ENCODE measurements around the gene WDR53.

DNA sequence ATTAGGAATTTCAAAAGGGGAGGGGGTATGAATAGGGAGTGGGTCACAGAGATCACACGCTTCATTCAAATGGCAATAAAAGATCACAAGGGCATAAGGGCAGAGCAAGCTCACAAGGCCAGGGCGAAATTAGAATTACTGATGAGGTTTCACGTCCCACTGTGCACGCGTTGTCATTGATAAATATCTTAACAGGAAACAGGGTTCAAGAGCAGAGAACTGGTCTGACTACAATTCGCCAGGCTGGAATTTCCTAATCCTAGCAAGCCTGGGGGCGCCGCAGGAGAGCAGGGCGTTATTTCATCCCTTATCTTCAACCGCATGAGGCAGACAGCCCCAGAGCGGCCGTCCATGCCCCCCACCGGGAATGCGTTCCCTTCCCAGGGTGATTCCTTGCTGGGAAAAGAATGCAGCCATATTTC is 35.1 kb downstream of the WDR53 start:
- TF ChIP-seq, protein P1, sequence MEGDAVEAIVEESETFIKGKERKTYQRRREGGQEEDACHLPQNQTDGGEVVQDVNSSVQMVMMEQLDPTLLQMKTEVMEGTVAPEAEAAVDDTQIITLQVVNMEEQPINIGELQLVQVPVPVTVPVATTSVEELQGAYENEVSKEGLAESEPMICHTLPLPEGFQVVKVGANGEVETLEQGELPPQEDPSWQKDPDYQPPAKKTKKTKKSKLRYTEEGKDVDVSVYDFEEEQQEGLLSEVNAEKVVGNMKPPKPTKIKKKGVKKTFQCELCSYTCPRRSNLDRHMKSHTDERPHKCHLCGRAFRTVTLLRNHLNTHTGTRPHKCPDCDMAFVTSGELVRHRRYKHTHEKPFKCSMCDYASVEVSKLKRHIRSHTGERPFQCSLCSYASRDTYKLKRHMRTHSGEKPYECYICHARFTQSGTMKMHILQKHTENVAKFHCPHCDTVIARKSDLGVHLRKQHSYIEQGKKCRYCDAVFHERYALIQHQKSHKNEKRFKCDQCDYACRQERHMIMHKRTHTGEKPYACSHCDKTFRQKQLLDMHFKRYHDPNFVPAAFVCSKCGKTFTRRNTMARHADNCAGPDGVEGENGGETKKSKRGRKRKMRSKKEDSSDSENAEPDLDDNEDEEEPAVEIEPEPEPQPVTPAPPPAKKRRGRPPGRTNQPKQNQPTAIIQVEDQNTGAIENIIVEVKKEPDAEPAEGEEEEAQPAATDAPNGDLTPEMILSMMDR (IDR thresholded peaks at IDR 0.05; ENCODE audit: low read depth, low read length): no peak
- no peak for TF ChIP-seq POLR2A (IDR thresholded peaks at IDR 0.05; ENCODE audit: extremely low read depth, insufficient read length)
- TF ChIP-seq, protein P2, sequence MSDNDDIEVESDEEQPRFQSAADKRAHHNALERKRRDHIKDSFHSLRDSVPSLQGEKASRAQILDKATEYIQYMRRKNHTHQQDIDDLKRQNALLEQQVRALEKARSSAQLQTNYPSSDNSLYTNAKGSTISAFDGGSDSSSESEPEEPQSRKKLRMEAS (IDR thresholded peaks at IDR 0.05; ENCODE audit: low read depth, low read length): no peak
- TF ChIP-seq MYC (IDR thresholded peaks at IDR 0.05; ENCODE audit: low read depth, low read length): no peak

Data from NB4 (cell line).